GM12878 (cell line): ENCODE results near the gene ESRP2. TPM values are rescaled to one million over a fixed set of nuclear protein-coding genes. Genes with fewer than 3 reads are reported as not detected.

Experiments used
- ATAC-seq: fragments of 200-7000 bp; cut with Tn5 transposase; 3 replicates; pipeline ENCODE4 v1.9.1; 2020; ENCODE audit warnings: mild to moderate bottlenecking, moderate library complexity
- BruUV-seq: library from RNA; stranded (reverse); fragments of 400-500 nt; replicated peaks from 2 replicates; lab custom pipeline; 2021; lab: Mats Ljungman, UMichigan
- CTCF ChIA-PET: fragments of 300-600 bp; sonication (Branson Sonifier 250); formaldehyde crosslinking; extraction: SDS; loops from one replicate; lab custom pipeline; 2021; ENCODE audit warnings: inconsistent platforms; lab: Yijun Ruan, JAX
- POLR2A ChIA-PET: fragments of 350-600 bp; formaldehyde crosslinking; extraction: SDS; loops from one replicate; lab custom pipeline; 2021; ENCODE audit warnings: inconsistent platforms; lab: Charles Lee
- RAD21 ChIA-PET: fragments of 300-600 bp; sonication (Branson Sonifier 250); formaldehyde crosslinking; loops from one replicate; lab custom pipeline; 2023; ENCODE audit warnings: antibody characterized with exemption; ENCODE audit not compliant: unreplicated experiment; lab: Charles Lee
- SMC1A ChIA-PET: fragments of 300-600 bp; sonication (Branson Sonifier 250); formaldehyde crosslinking; loops from one replicate; lab custom pipeline; 2023; ENCODE audit not compliant: unreplicated experiment, uncharacterized antibody; lab: Charles Lee
- DNase-seq: peaks from one replicate; pipeline ENCODE4 v3.0.0-alpha.2; 2011; ENCODE audit warnings: low read depth, low spot score
- FAIRE-seq: peaks from 3 replicates; lab custom pipeline; 2011; peaks lifted over from hg19 to GRCh38; lab: Jason Lieb, UNC
- H2AFZ ChIP-seq: 2 replicates; pipeline ENCODE4 v1.6.0; 2011; ENCODE audit warnings: low read depth, low read length, control low read depth; ENCODE audit not compliant: control insufficient read depth
- H3K27ac ChIP-seq: 2 replicates; pipeline ENCODE4 v1.5.1; 2011; ENCODE audit warnings: control low read depth; ENCODE audit not compliant: control insufficient read depth, insufficient read depth
- H3K27me3 ChIP-seq, 2 experiments: replicated peaks in 1 of 2; 2 replicates each; pipeline versions ENCODE4 v1.6.0 to v1.6.1; 2011; ENCODE audit warnings: low read length in 1 of 2; ENCODE audit not compliant: control insufficient read depth in 2 of 2, insufficient read depth in 2 of 2
- H3K36me3 ChIP-seq, 2 experiments: 2 replicates each; pipeline ENCODE4 v1.5.1; 2011; ENCODE audit warnings: low read length in 1 of 2; ENCODE audit not compliant: control insufficient read depth in 2 of 2, insufficient read depth in 2 of 2
- H3K4me1 ChIP-seq: 2 replicates; pipeline ENCODE4 v1.6.1; 2011; ENCODE audit warnings: mild to moderate bottlenecking, low read length, moderate library complexity, mixed read lengths; ENCODE audit not compliant: control insufficient read depth, insufficient read depth
- H3K4me2 ChIP-seq: 2 replicates; pipeline ENCODE4 v1.6.0; 2011; ENCODE audit warnings: control low read depth; ENCODE audit not compliant: control insufficient read depth, insufficient read depth
- H3K4me3 ChIP-seq: fragments of 200-600 bp; sonication (generic); 2 replicates; pipeline ENCODE4 v1.5.1; 2016
- H3K79me2 ChIP-seq: 2 replicates; pipeline ENCODE4 v1.6.0; 2011; ENCODE audit warnings: low read length; ENCODE audit not compliant: control insufficient read depth, insufficient read depth
- H3K9ac ChIP-seq: 2 replicates; pipeline ENCODE4 v1.8.0; 2011; ENCODE audit warnings: low read length, control low read depth, mixed read lengths; ENCODE audit not compliant: control insufficient read depth, insufficient read depth
- H3K9me3 ChIP-seq: replicated peaks from 3 replicates; pipeline ENCODE4 v1.5.1; 2011; ENCODE audit warnings: mild to moderate bottlenecking, low read length; ENCODE audit not compliant: control insufficient read depth, insufficient read depth
- H4K20me1 ChIP-seq: 2 replicates; pipeline ENCODE4 v1.6.0; 2011; ENCODE audit not compliant: control insufficient read depth, insufficient read depth
- ATF2 ChIP-seq: IDR thresholded peaks from 2 replicates; pipeline ENCODE4 v1.6.1; 2012; ENCODE audit warnings: low read length, inconsistent platforms
- CBX5 ChIP-seq: sonication (generic); IDR thresholded peaks from 2 replicates; pipeline ENCODE4 v1.6.1; 2016; ENCODE audit warnings: low read depth, moderate library complexity, mild to moderate bottlenecking, inconsistent platforms
- EZH2 ChIP-seq: IDR thresholded peaks from 2 replicates; pipeline ENCODE4 v1.6.1; 2012; ENCODE audit warnings: low read depth, mild to moderate bottlenecking, control low read depth, inconsistent platforms, low read length, borderline replicate concordance; ENCODE audit not compliant: control insufficient read depth
- FOXK2 ChIP-seq: fragments of 450-650 bp; IDR thresholded peaks from 2 replicates; pipeline ENCODE4 v1.6.1; 2017; ENCODE audit warnings: mild to moderate bottlenecking, moderate library complexity
- GATAD2B ChIP-seq: fragments of 450-650 bp; conservative IDR thresholded peaks from 2 replicates; pipeline ENCODE4 v1.6.1; 2017; ENCODE audit warnings: low read depth, mild to moderate bottlenecking, moderate library complexity
- IRF5 ChIP-seq: fragments of 450-650 bp; IDR thresholded peaks from 2 replicates; pipeline ENCODE4 v1.6.1; 2017; ENCODE audit warnings: borderline replicate concordance
- KDM1A ChIP-seq: fragments of 200-600 bp; sonication (generic); IDR thresholded peaks from 2 replicates; pipeline ENCODE4 v1.6.1; 2016; ENCODE audit warnings: borderline replicate concordance
- MYC ChIP-seq: IDR thresholded peaks from 2 replicates; pipeline ENCODE4 v1.6.1; 2011; ENCODE audit warnings: mild to moderate bottlenecking, low read length, moderate library complexity, inconsistent platforms; ENCODE audit not compliant: insufficient read depth, insufficient replicate concordance, insufficient read length, severe bottlenecking
- NR2C2 ChIP-seq: IDR thresholded peaks from 2 replicates; pipeline ENCODE4 v1.6.1; 2011; ENCODE audit warnings: borderline replicate concordance, low read depth; ENCODE audit not compliant: control insufficient read depth, insufficient read length
- PAX5 ChIP-seq: IDR thresholded peaks from 2 replicates; pipeline ENCODE4 v1.6.1; 2011; ENCODE audit warnings: low read depth, low read length, borderline replicate concordance
- PBX3 ChIP-seq: IDR thresholded peaks from 2 replicates; pipeline ENCODE4 v1.6.1; 2011; ENCODE audit warnings: mild to moderate bottlenecking, low read depth, low read length, moderate library complexity; ENCODE audit not compliant: insufficient replicate concordance
- RAD51 ChIP-seq: fragments of 450-650 bp; IDR thresholded peaks from 2 replicates; pipeline ENCODE4 v1.6.1; 2016; ENCODE audit warnings: moderate library complexity, mild to moderate bottlenecking, inconsistent platforms
- SIN3A ChIP-seq: IDR thresholded peaks from 2 replicates; pipeline ENCODE4 v1.6.1; 2012; ENCODE audit warnings: low read depth, low read length, improper control_type of control experiment
- TARDBP ChIP-seq: IDR thresholded peaks from 2 replicates; pipeline ENCODE4 v1.6.1; 2016; ENCODE audit warnings: borderline replicate concordance
- TBL1XR1 ChIP-seq: IDR thresholded peaks from 2 replicates; pipeline ENCODE4 v1.6.1; 2012; ENCODE audit warnings: low read depth, low read length, improper control_type of control experiment
- YBX1 ChIP-seq: fragments of 450-650 bp; IDR thresholded peaks from 2 replicates; pipeline ENCODE4 v1.6.1; 2016; ENCODE audit warnings: antibody characterized with exemption
- WGBS: methylation state at CpG from one replicate; pipeline ENCODE4 v1.1.6; 2016; ENCODE audit warnings: low lambda C conversion rate; ENCODE audit not compliant: insufficient replicate concordance, insufficient coverage; ENCODE audit errors: missing lambda C conversion rate; 5-methylcytosine and 5-hydroxymethylcytosine counted together
- in situ Hi-C: fragments of 300-500 bp; cut with MboI; formaldehyde crosslinking; loops from 9 replicates; pipeline ENCODE4 v1.14.3; 2018; ENCODE audit warnings: mixed read lengths
- intact Hi-C: fragments of 100-400 bp; cut with micrococcal nuclease; formaldehyde crosslinking; loops from one replicate; pipeline ENCODE4 v1.14.2; 2022; ENCODE audit not compliant: unreplicated experiment
- polyA plus RNA-seq, 11 experiments: library from polyadenylated mRNA; depleted of rRNA in 4 of 11; unstranded in 6 of 11; stranded (reverse) in 5 of 11; fragments of >200 nt; fragmentation: Nextera tagmentation in 4 of 11; fragmentation: Illumina TruSeq in 1 of 11; extraction: Ambion mirVana in 4 of 11; extraction: Trizol in 1 of 11; gene quantifications; 1 replicate in 1 of 11; 2 replicates in 10 of 11; pipeline versions ENCODE4 v1.2.1 to v1.2.3, GENCODE V29; 2011 to 2016; ENCODE audit warnings: inconsistent platforms in 2 of 11, missing spikeins in 2 of 11, low read depth in 1 of 11
- total RNA-seq, 4 experiments: library from RNA; depleted of rRNA in 3 of 4; stranded (reverse); fragments of >200 nt in 3 of 4; fragmentation: Illumina TruSeq in 1 of 4; extraction: Trizol in 1 of 4; gene quantifications; 2 replicates each; pipeline versions ENCODE4 v1.2.1 to v1.2.3, GENCODE V29; 2013 to 2021

The ESRP2 gene
- total and polyA plus RNA-seq, 10 of the 15 experiments (the other 5 are each of a cell fraction or from before 2014, with no cell fraction given) = 0.04 to 0.64 (median 0.08) TPM; not detected in 3

- no peak for TF ChIP-seq IRF5
Observed at GRCh38 chr16:68187505-68187904, 48.4 kb downstream of the ESRP2 start (continued).

GRCh38 chr16:68186877-68187276 is 49.0 kb downstream of the ESRP2 start:
- POLR2A ChIA-PET = no interaction called here
- Histone ChIP-seq H2AFZ (no peak overlapping the region), H3K9me3 (no peaks in the 10 kb centered on the region), H3K79me2 (no peaks in the 10 kb centered on the region), H3K27ac (no peak overlapping the region), H3K4me2 (no peak overlapping the region), H3K4me1 (no peaks in the 10 kb centered on the region), H4K20me1 (no peaks in the 10 kb centered on the region), H3K9ac (no peak overlapping the region), H3K27me3 (no peaks in the 10 kb centered on the region), H3K36me3 (peaks cover 10 to 17% of the 10 kb centered on the region in 2 experiments), H3K4me3 (no peak overlapping the region)
- WGBS = 99% methylated on average over 7 of the region's 7 CpGs
- CTCF ChIA-PET = interaction anchor here (0.5 kb wide), 1 partner anchor 32 kb away, joined by 3 read pairs; no protein-coding TSS in a partner anchor
- SMC1A ChIA-PET = interaction anchor here (0.6 kb wide), 1 partner anchor 146 kb away, joined by 3 read pairs; no protein-coding TSS in a partner anchor
- intact Hi-C loops = no loop called here
- no peak for TF ChIP-seq PAX5
- no peak for TF ChIP-seq MYC
- TF ChIP-seq FOXK2 = no peak
- TF ChIP-seq SIN3A = no peak
- no peak for TF ChIP-seq TBL1XR1
- TF ChIP-seq CBX5 = no peak
- TF ChIP-seq PBX3 = no peak
- TF ChIP-seq EZH2 = no peak
- no peak for TF ChIP-seq RAD51
- TF ChIP-seq TARDBP = no peak
- no peak for TF ChIP-seq ATF2
- no peak for TF ChIP-seq GATAD2B
- no peak for TF ChIP-seq KDM1A
- no peak for TF ChIP-seq NR2C2
- TF ChIP-seq YBX1 = no peak
- DNase-seq (no peak), FAIRE-seq (no peak), ATAC-seq (no peak)
- no TSS peak for BruUV-seq
- RAD21 ChIA-PET = no interaction called here
- in situ Hi-C loops = no loop called here
